K562 (cell line): ENCODE measurements around the gene ZKSCAN3. TPM values are rescaled to one million over a fixed set of nuclear protein-coding genes. Genes with fewer than 3 reads are reported as not detected.

ENCODE experiments used
- CBX3 ChIP-seq, 2 experiments: IDR thresholded peaks; 1 replicate in 1 of 2; 2 replicates in 1 of 2; pipeline ENCODE4 v1.6.1; 2012; ENCODE audit warnings: inconsistent platforms in 2 of 2, low read length in 2 of 2, borderline replicate concordance in 1 of 2, control low read depth in 1 of 2
- CHCHD3 ChIP-seq: fragments of 250-450 bp; sonication (Bioruptor Pico); IDR thresholded peaks from 2 replicates; pipeline ENCODE4 v2.1.2; 2022; ENCODE audit warnings: mild to moderate bottlenecking
- EGR1 ChIP-seq: fragments of 450-650 bp; conservative IDR thresholded peaks from 2 replicates; pipeline ENCODE4 v1.6.1; 2017; ENCODE audit warnings: mild to moderate bottlenecking
- JUND ChIP-seq, 2 experiments: IDR thresholded peaks; 2 replicates in 1 of 2; 3 replicates in 1 of 2; pipeline ENCODE4 v1.6.1; 2011; ENCODE audit warnings: borderline replicate concordance in 2 of 2, low read depth in 2 of 2, low read length in 2 of 2, improper control_type of control experiment in 1 of 2, missing biosample characterization in 1 of 2, missing genetic modification characterization in 1 of 2, missing genetic modification reagents in 1 of 2
- NFE2 ChIP-seq: IDR thresholded peaks from 2 replicates; pipeline ENCODE4 v1.6.1; 2014; ENCODE audit warnings: antibody characterized with exemption, low read depth
- SIN3A ChIP-seq, 2 experiments: fragments of 150-350 bp in 1 of 2; IDR thresholded peaks; 2 replicates each; pipeline ENCODE4 v1.6.1; 2011 to 2016; ENCODE audit warnings: borderline replicate concordance in 2 of 2, low read depth in 2 of 2, low read length in 2 of 2, mild to moderate bottlenecking in 2 of 2, moderate library complexity in 2 of 2; ENCODE audit not compliant: control insufficient read depth in 1 of 2
- SOX6 ChIP-seq: fragments of 450-650 bp; IDR thresholded peaks from 2 replicates; pipeline ENCODE4 v1.6.1; 2014; ENCODE audit warnings: mild to moderate bottlenecking
- ZNF280B ChIP-seq: fragments of 250-450 bp; sonication (Bioruptor Pico); IDR thresholded peaks from 2 replicates; pipeline ENCODE4 v1.5.1; 2021; ENCODE audit warnings: mild to moderate bottlenecking
- polyA plus RNA-seq, 8 experiments: library from polyadenylated mRNA; depleted of rRNA in 4 of 8; stranded (reverse) in 5 of 8; unstranded in 3 of 8; fragments of >200 nt; fragmentation: Nextera tagmentation in 2 of 8; fragmentation: Illumina TruSeq in 1 of 8; extraction: Ambion mirVana in 2 of 8; extraction: Trizol in 1 of 8; gene quantifications; 2 replicates each; pipeline versions ENCODE4 v1.2.1 to v1.2.3, GENCODE V29; 2011 to 2014; ENCODE audit warnings: inconsistent platforms in 1 of 8, missing spikeins in 1 of 8
- total RNA-seq, 7 experiments: library from RNA; depleted of rRNA in 6 of 7; stranded (reverse); fragments of >200 nt in 6 of 7; fragmentation: Illumina TruSeq in 2 of 7; extraction: Trizol in 2 of 7; gene quantifications; 2 replicates each; pipeline versions ENCODE4 v1.2.1 to v1.2.3, GENCODE V29; 2011 to 2021; ENCODE audit warnings: low replicate concordance in 1 of 7
- TF ChIP-seq, protein P1 (sequence below): fragments of 450-650 bp; IDR thresholded peaks from 2 replicates; pipeline ENCODE4 v1.6.1; 2017; ENCODE audit warnings: antibody characterized with exemption, mild to moderate bottlenecking
- TF ChIP-seq, protein P2 (sequence below): IDR thresholded peaks from 2 replicates; pipeline ENCODE4 v1.6.1; 2016; ENCODE audit warnings: missing genetic modification characterization, missing compliant biosample characterization
- TF ChIP-seq, protein P3 (sequence below): sonication (generic); formaldehyde crosslinking; IDR thresholded peaks from 2 replicates; pipeline ENCODE4 v1.8.0; 2022; ENCODE audit warnings: mild to moderate bottlenecking, missing genetic modification reagents
- TF ChIP-seq, protein P4 (sequence below): fragments of 150-350 bp; IDR thresholded peaks from 2 replicates; pipeline ENCODE4 v1.6.1; 2014; ENCODE audit warnings: low read depth, mild to moderate bottlenecking, low read length, borderline replicate concordance

The ZKSCAN3 gene
- total and polyA plus RNA-seq, 9 of the 15 experiments (the other 6 are each of a cell fraction or from before 2014, with no cell fraction given) = 3.0 to 12.4 (median 10.2) TPM

- TF ChIP-seq CBX3 (IDR thresholded peaks at IDR 0.05; ENCODE audit: borderline replicate concordance in 1 of 2, low read length in 2 of 2) (no peak), CHCHD3 (CRISPR knock-in tag) (no peak), EGR1 (no peak; the same call in 1 of the 2 replicates), JUND (IDR thresholded peaks at IDR 0.05; ENCODE audit: borderline replicate concordance, low read depth, low read length) (peak; percentile 77), JUND (tag; IDR thresholded peaks at IDR 0.05; ENCODE audit: borderline replicate concordance, low read depth, low read length) (peak; percentile 9; the same call in 1 of the 3 replicates), ZNF280B (no peak), NFE2 (0 out of 2 replicates have a peak, but pooled peaks have one; percentile 1), SOX6 (peak; percentile 81; the same call in 1 of the 2 replicates), SIN3A (IDR thresholded peaks at IDR 0.05; ENCODE audit: borderline replicate concordance in 2 of 2, control insufficient read depth in 1 of 2, low read depth in 2 of 2, low read length in 2 of 2) (peak in 1 of 2 experiments; percentile 68; a peak in 1 of 4 replicates)
- TF ChIP-seq, protein P1, sequence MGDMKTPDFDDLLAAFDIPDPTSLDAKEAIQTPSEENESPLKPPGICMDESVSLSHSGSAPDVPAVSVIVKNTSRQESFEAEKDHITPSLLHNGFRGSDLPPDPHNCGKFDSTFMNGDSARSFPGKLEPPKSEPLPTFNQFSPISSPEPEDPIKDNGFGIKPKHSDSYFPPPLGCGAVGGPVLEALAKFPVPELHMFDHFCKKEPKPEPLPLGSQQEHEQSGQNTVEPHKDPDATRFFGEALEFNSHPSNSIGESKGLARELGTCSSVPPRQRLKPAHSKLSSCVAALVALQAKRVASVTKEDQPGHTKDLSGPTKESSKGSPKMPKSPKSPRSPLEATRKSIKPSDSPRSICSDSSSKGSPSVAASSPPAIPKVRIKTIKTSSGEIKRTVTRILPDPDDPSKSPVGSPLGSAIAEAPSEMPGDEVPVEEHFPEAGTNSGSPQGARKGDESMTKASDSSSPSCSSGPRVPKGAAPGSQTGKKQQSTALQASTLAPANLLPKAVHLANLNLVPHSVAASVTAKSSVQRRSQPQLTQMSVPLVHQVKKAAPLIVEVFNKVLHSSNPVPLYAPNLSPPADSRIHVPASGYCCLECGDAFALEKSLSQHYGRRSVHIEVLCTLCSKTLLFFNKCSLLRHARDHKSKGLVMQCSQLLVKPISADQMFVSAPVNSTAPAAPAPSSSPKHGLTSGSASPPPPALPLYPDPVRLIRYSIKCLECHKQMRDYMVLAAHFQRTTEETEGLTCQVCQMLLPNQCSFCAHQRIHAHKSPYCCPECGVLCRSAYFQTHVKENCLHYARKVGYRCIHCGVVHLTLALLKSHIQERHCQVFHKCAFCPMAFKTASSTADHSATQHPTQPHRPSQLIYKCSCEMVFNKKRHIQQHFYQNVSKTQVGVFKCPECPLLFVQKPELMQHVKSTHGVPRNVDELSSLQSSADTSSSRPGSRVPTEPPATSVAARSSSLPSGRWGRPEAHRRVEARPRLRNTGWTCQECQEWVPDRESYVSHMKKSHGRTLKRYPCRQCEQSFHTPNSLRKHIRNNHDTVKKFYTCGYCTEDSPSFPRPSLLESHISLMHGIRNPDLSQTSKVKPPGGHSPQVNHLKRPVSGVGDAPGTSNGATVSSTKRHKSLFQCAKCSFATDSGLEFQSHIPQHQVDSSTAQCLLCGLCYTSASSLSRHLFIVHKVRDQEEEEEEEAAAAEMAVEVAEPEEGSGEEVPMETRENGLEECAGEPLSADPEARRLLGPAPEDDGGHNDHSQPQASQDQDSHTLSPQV = no peak
- TF ChIP-seq, protein P2, sequence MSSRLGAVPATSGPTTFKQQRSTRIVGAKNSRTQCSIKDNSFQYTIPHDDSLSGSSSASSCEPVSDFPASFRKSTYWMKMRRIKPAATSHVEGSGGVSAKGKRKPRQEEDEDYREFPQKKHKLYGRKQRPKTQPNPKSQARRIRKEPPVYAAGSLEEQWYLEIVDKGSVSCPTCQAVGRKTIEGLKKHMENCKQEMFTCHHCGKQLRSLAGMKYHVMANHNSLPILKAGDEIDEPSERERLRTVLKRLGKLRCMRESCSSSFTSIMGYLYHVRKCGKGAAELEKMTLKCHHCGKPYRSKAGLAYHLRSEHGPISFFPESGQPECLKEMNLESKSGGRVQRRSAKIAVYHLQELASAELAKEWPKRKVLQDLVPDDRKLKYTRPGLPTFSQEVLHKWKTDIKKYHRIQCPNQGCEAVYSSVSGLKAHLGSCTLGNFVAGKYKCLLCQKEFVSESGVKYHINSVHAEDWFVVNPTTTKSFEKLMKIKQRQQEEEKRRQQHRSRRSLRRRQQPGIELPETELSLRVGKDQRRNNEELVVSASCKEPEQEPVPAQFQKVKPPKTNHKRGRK (tag) = no peak
- TF ChIP-seq, protein P3, sequence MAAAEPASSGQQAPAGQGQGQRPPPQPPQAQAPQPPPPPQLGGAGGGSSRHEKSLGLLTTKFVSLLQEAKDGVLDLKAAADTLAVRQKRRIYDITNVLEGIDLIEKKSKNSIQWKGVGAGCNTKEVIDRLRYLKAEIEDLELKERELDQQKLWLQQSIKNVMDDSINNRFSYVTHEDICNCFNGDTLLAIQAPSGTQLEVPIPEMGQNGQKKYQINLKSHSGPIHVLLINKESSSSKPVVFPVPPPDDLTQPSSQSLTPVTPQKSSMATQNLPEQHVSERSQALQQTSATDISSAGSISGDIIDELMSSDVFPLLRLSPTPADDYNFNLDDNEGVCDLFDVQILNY (CRISPR knock-in tag) = no peak
- TF ChIP-seq, protein P4, sequence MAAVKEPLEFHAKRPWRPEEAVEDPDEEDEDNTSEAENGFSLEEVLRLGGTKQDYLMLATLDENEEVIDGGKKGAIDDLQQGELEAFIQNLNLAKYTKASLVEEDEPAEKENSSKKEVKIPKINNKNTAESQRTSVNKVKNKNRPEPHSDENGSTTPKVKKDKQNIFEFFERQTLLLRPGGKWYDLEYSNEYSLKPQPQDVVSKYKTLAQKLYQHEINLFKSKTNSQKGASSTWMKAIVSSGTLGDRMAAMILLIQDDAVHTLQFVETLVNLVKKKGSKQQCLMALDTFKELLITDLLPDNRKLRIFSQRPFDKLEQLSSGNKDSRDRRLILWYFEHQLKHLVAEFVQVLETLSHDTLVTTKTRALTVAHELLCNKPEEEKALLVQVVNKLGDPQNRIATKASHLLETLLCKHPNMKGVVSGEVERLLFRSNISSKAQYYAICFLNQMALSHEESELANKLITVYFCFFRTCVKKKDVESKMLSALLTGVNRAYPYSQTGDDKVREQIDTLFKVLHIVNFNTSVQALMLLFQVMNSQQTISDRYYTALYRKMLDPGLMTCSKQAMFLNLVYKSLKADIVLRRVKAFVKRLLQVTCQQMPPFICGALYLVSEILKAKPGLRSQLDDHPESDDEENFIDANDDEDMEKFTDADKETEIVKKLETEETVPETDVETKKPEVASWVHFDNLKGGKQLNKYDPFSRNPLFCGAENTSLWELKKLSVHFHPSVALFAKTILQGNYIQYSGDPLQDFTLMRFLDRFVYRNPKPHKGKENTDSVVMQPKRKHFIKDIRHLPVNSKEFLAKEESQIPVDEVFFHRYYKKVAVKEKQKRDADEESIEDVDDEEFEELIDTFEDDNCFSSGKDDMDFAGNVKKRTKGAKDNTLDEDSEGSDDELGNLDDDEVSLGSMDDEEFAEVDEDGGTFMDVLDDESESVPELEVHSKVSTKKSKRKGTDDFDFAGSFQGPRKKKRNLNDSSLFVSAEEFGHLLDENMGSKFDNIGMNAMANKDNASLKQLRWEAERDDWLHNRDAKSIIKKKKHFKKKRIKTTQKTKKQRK = no peak
These were observed at the start of gene ZKSCAN3 (continued) for GRCh38 chr6:28349892-28350737.
